Measurements from ENCODE around the gene FGGY.

DNA sequence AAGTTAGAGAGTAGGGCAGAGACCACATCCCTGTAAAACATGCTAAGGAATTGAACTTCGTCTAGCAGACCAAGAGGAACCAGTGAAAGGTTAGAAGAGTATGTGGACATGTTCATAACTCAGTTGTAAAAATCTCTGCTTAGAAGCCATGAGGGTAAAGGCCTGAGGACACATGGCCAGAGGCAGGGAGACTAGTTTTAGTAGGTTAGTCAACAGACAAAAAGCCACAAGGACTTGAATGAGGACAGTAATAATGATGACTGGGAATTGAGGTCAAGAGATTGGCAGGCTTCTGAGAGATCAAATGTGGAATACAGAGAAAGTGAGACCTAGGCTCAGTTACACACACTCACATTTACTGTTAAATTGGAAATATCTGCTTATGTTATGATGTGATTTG lies 312.4 kb downstream of the FGGY start:
- TF ChIP-seq, protein P1, sequence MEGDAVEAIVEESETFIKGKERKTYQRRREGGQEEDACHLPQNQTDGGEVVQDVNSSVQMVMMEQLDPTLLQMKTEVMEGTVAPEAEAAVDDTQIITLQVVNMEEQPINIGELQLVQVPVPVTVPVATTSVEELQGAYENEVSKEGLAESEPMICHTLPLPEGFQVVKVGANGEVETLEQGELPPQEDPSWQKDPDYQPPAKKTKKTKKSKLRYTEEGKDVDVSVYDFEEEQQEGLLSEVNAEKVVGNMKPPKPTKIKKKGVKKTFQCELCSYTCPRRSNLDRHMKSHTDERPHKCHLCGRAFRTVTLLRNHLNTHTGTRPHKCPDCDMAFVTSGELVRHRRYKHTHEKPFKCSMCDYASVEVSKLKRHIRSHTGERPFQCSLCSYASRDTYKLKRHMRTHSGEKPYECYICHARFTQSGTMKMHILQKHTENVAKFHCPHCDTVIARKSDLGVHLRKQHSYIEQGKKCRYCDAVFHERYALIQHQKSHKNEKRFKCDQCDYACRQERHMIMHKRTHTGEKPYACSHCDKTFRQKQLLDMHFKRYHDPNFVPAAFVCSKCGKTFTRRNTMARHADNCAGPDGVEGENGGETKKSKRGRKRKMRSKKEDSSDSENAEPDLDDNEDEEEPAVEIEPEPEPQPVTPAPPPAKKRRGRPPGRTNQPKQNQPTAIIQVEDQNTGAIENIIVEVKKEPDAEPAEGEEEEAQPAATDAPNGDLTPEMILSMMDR (conservative IDR thresholded peaks at IDR 0.05 in 1 of 2, IDR thresholded peaks at IDR 0.05 in 1 of 2; ENCODE audit: extremely low read depth in 1 of 2, insufficient read depth in 1 of 2, low read depth in 1 of 2, low read length in 2 of 2), result no peak
- TF ChIP-seq EZH2 (IDR thresholded peaks at IDR 0.05; ENCODE audit: borderline replicate concordance, low read length), result no peak
